ENCODE measurements around the gene GLTP. TPM values are rescaled to one million over a fixed set of nuclear protein-coding genes. Genes with fewer than 3 reads are reported as not detected.
"Not testable (repeated sequence)": the region's sequence is repeated elsewhere in the genome, so short reads cannot be mapped to it uniquely, and the experiment has no call there.

The GLTP gene
- total RNA-seq, 2 experiments from 2014 or later: 22.2 to 23.8 TPM

GRCh38 chr12:109899783-109900751, 19.7 kb upstream of the GLTP start, which contains the start of gene TCHP:
TSS of gene TCHP (plus strand) at chr12:109900274. CDS start at chr12:109903027, 2,753 bp downstream.
- peaks cover 23% of the 10 kb centered on the region for H3K36me3 Mint-ChIP-seq (ENCODE audit: low read depth)
- CTCF ChIA-PET: interaction anchor here (0.6 to 2.2 kb wide), 9 partner anchors 9 to 180 kb away, joined by 3 to 13 read pairs (median 3); no protein-coding TSS in a partner anchor

DNA sequence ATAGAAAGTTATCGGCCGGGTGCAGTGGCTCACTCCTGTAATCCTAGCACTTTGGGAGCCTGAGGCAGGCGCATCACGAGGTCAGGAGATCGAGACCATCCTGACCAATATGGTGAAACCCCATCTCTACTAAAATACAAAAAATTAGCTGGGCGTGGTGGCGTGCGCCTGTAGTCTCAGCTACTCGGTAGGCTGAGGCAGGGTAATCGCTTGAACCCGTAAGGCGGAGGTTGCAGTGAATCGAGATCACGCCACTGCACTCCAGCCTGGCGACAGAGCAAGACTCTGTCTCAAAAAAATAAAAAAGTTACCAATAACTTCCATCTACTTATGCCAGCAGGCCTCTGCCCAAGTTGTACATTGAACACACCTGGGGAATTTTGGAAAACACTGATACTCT, 19.0 kb upstream of the GLTP start:
- DNase-seq, H3K9me3 Mint-ChIP-seq, H3K27me3 Mint-ChIP-seq: not testable (repeated sequence)
- ChIA-PET CTCF (interaction anchor here (0.9 to 2.2 kb wide), 3 partner anchors 11 to 46 kb away, joined by 3 to 11 read pairs (median 10); no protein-coding TSS in a partner anchor), POLR2A (interaction anchor here (4.9 kb wide), 1 partner anchor 11 kb away, joined by 65 read pairs; no protein-coding TSS in a partner anchor)
- Mint-ChIP-seq H3K27ac (peak overlapping the region; percentile 94), H3K4me3 (peak overlapping the region; percentile 84), H3K36me3 (ENCODE audit: low read depth) (peaks cover 16% of the 10 kb centered on the region), H3K4me1 (peaks cover 31% of the 10 kb centered on the region)

More at GRCh38 chr12:109899783-109900751, 19.7 kb upstream of the GLTP start, which contains the start of gene TCHP:
- Mint-ChIP-seq H3K4me3 (peak within 1 kb of the TSS; percentile 84), H3K9me3 (no peaks in the 10 kb centered on the region), H3K4me1 (peaks cover 31% of the 10 kb centered on the region), H3K27ac (peak within 1 kb of the TSS; percentile 94), H3K27me3 (no peaks in the 10 kb centered on the region)
- POLR2A ChIA-PET: interaction anchor here (0.5 to 4.9 kb wide), 17 partner anchors 10 to 380 kb away, joined by 3 to 65 read pairs (median 4); partner anchors contain the start of gene ANKRD13A
- DNase-seq: peak; percentile 82

GRCh38 chr12:109897029-109897428, 16.7 kb upstream of the GLTP start:
- Mint-ChIP-seq H3K4me1 (peaks cover 43% of the 10 kb centered on the region), H3K27me3 (no peaks in the 10 kb centered on the region), H3K9me3 (no peaks in the 10 kb centered on the region), H3K4me3 (no peak overlapping the region), H3K36me3 (ENCODE audit: low read depth) (peaks cover 3% of the 10 kb centered on the region), H3K27ac (no peak overlapping the region)
- POLR2A ChIA-PET: interaction anchor here (4.9 kb wide), 1 partner anchor 9 kb away, joined by 65 read pairs; no protein-coding TSS in a partner anchor
- CTCF ChIA-PET: interaction anchor here (0.7 kb wide), 1 partner anchor 28 kb away, joined by 3 read pairs; no protein-coding TSS in a partner anchor
- DNase-seq: no peak

- peaks cover 3% of the 10 kb centered on the region for H3K36me3 Mint-ChIP-seq (ENCODE audit: low read depth)
- no peaks in the 10 kb centered on the region for H3K9me3 Mint-ChIP-seq
- no peak overlapping the region for H3K4me3 Mint-ChIP-seq
- ChIA-PET CTCF (no interaction called here), POLR2A (no interaction called here)
- H3K27me3 Mint-ChIP-seq: no peaks in the 10 kb centered on the region
- no peak overlapping the region for H3K27ac Mint-ChIP-seq
- DNase-seq: no peak
- peaks cover 36% of the 10 kb centered on the region for H3K4me1 Mint-ChIP-seq
Observed at GRCh38 chr12:109896188-109896587, 15.8 kb upstream of the GLTP start.

- H3K4me3 Mint-ChIP-seq: no peak overlapping the region
- ChIA-PET CTCF (interaction anchor here (0.7 to 1.3 kb wide), 3 partner anchors 8 to 1131 kb away, joined by 3 to 4 read pairs (median 3); no protein-coding TSS in a partner anchor), POLR2A (interaction anchor here (0.9 kb wide), 1 partner anchor 11 kb away, joined by 3 read pairs; no protein-coding TSS in a partner anchor)
- H3K27me3 Mint-ChIP-seq: no peaks in the 10 kb centered on the region
- H3K36me3 Mint-ChIP-seq (ENCODE audit: low read depth): no peaks in the 10 kb centered on the region
- no peak for DNase-seq
- no peaks in the 10 kb centered on the region for H3K9me3 Mint-ChIP-seq
- no peak overlapping the region for H3K27ac Mint-ChIP-seq
- peaks cover 33% of the 10 kb centered on the region for H3K4me1 Mint-ChIP-seq
Observed at GRCh38 chr12:109894939-109895338, 14.6 kb upstream of the GLTP start.

DNA sequence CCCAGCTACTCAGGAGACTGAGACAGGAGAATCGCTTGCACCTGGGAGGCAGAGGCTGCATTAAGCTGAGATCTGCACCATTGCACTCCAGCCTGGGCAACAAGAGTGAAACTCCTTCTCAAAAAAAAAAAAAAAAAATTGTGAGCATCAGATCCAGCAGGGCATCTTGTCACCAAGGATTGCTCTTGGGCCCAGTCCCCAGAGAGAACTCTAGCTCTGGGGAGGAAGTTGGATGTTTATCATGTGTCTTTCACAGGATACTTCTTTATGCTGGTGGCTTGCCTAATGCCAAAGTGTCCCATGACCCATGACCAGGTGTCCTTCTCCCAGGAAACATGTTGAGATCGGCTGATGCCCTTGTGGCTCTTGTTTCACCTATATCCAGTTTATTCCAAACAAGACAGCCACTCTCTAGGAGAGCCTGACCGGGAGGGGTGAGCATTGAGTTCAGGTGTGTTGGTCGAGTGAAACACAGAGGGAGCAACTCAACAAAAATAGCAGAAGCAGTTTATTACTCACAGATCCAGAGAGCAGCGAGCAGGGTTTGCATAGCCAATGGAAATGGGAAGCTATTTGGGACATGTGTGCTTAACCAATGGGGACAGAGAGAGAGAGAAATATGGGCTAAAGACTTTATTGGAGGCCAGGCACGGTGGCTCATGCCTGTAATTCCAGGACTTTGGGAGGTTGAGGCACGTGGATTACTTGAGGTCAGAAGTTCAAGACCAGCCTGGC, 13.1 kb upstream of the GLTP start:
- no peaks in the 10 kb centered on the region for H3K36me3 Mint-ChIP-seq (ENCODE audit: low read depth)
- CTCF ChIA-PET: interaction anchor here (0.5 to 2.2 kb wide), 5 partner anchors 14 to 48 kb away, joined by 3 to 7 read pairs (median 3); no protein-coding TSS in a partner anchor
- no peak overlapping the region for H3K27ac Mint-ChIP-seq
- H3K9me3 Mint-ChIP-seq: no peaks in the 10 kb centered on the region
- peaks cover 38% of the 10 kb centered on the region for H3K4me1 Mint-ChIP-seq
- no peak overlapping the region for H3K4me3 Mint-ChIP-seq
- DNase-seq: no peak
- POLR2A ChIA-PET: interaction anchor here (1.0 kb wide), 1 partner anchor 15 kb away, joined by 3 read pairs; no protein-coding TSS in a partner anchor
- no peaks in the 10 kb centered on the region for H3K27me3 Mint-ChIP-seq

DNA sequence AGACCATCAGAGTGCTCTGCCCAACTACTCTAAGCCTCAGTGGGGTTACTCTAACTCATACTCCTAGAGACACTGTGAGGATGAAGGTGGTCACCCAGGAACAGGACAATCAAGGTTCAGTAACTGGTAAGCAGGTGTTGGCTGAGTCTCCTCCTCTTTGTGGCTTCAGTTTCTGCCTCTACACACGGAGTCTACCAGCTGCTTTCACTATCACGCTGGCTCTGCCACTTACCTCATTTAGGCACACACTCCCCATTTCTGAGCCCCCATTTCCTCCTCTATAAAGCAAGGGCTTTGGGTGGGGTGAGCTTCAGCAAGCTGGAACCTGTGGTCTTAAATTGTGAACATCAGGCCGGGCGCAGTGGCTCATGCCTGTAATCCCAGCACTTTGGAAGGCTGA, 12.4 kb upstream of the GLTP start:
- Mint-ChIP-seq H3K9me3 (no peaks in the 10 kb centered on the region), H3K27ac (no peak overlapping the region), H3K4me1 (peaks cover 43% of the 10 kb centered on the region), H3K4me3 (no peak overlapping the region), H3K36me3 (ENCODE audit: low read depth) (no peaks in the 10 kb centered on the region), H3K27me3 (no peaks in the 10 kb centered on the region)
- CTCF ChIA-PET: interaction anchor here (0.7 to 2.2 kb wide), 4 partner anchors 16 to 87 kb away, joined by 3 to 7 read pairs (median 4); no protein-coding TSS in a partner anchor
- POLR2A ChIA-PET: interaction anchor here (1.0 kb wide), 1 partner anchor 15 kb away, joined by 3 read pairs; no protein-coding TSS in a partner anchor
- DNase-seq: peak; percentile 48

- Mint-ChIP-seq H3K9me3 (no peaks in the 10 kb centered on the region), H3K27ac (no peak overlapping the region), H3K27me3 (no peaks in the 10 kb centered on the region), H3K4me3 (no peak overlapping the region), H3K4me1 (peaks cover 48% of the 10 kb centered on the region), H3K36me3 (ENCODE audit: low read depth) (no peaks in the 10 kb centered on the region)
- no peak for DNase-seq
- ChIA-PET CTCF (interaction anchor here (1.0 to 2.2 kb wide), 3 partner anchors 39 to 86 kb away, joined by 4 to 7 read pairs (median 4); no protein-coding TSS in a partner anchor), POLR2A (no interaction called here)
Observed at GRCh38 chr12:109892165-109892715, 11.9 kb upstream of the GLTP start.

GRCh38 chr12:109891731-109892130, 11.4 kb upstream of the GLTP start:
- H3K27ac Mint-ChIP-seq; H3K9me3 Mint-ChIP-seq; DNase-seq; H3K27me3 Mint-ChIP-seq; POLR2A ChIA-PET; H3K36me3 Mint-ChIP-seq (ENCODE audit: low read depth); H3K4me3 Mint-ChIP-seq: not testable (repeated sequence)
- CTCF ChIA-PET: interaction anchor here (1.4 to 2.2 kb wide), 2 partner anchors 47 to 86 kb away, joined by 4 to 7 read pairs; no protein-coding TSS in a partner anchor
- H3K4me1 Mint-ChIP-seq: peaks cover 48% of the 10 kb centered on the region

DNA sequence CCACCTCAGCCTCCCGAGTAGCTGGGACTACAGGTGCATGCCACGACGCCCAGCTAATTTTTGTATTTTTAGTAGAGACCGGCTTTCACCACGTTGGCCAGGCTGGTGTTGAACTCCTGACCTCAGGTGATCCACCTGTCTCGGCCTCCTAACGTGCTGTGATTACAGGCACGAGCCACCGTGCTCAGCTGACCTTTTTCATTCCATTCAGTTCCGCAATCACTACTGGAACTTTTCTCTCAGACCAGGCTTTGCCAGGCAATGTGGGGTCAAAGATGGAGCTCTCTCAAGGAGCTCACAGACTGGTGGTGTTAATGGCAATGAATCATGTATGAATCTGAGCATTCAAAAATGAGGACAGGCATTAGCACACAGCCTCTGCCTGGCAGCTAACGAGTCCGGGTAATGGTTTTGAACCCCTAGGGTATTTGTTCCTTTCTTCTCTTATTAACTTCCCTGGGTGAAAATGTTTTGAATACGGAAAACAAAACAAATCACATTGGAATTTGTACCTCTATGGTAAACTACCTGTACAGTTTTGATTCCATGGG, 10.4 kb upstream of the GLTP start:
- CTCF ChIA-PET: interaction anchor here (1.0 kb wide), 1 partner anchor 10 kb away, joined by 3 read pairs; the partner anchor contains the start of gene TCHP

DNA sequence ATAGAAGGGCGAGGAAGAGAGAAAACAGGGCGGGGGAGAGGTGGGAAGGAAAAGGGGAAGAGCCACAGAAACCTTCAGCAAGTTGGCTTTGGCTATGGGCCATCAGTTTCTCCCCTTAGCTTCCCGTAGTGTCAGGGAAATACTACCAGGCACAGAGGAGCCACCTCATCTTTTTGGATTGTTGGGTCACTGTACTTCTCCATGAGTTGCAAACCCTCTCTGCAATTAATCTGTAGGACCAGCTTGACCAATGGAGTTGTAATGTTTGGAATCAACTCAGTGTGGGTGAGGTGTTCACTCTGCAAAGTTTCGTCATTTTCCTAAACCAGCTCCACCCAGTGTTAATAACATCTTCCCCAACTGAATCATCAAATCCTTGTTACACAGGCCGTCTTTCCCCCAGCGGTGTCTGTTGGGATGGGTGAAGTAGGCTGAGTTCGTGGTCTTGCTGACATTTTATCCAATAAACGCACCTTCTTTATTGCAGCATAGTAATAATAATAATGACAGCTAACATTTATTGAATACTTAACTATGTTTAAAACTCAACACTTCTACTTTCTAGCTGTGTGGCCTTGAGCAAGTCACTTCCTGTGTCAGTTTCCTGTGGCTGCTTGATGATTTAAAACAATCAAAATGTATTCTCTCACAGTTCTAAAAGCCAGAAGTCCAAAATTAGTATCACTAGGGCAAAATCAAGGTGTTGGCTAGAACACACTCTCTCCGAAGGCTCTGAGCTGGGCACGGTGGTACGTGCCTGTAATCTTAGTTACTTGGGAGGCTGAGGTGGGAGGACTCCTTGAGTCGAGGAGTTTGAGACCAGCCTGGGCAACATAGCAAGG, 8.1 kb upstream of the GLTP start:
- ChIA-PET POLR2A (interaction anchor here (0.9 to 3.0 kb wide), 11 partner anchors 7 to 186 kb away, joined by 3 to 65 read pairs (median 5); partner anchors contain the start of genes ANKRD13A, GLTP and TCHP), CTCF (interaction anchor here (0.6 to 2.0 kb wide), 9 partner anchors 12 to 543 kb away, joined by 3 to 14 read pairs (median 3); partner anchors contain the start of gene TCHP)
- Mint-ChIP-seq H3K27ac (peak overlapping the region; percentile 99), H3K9me3 (no peaks in the 10 kb centered on the region), H3K27me3 (peaks cover 3% of the 10 kb centered on the region), H3K4me3 (peak overlapping the region; percentile 55), H3K36me3 (ENCODE audit: low read depth) (no peaks in the 10 kb centered on the region), H3K4me1 (peaks cover 50% of the 10 kb centered on the region)
- DNase-seq: peak; percentile 46

More for the DNA sequence above, 10.4 kb upstream of the GLTP start:
- no peak for DNase-seq
- H3K36me3 Mint-ChIP-seq (ENCODE audit: low read depth): no peaks in the 10 kb centered on the region
- no peak overlapping the region for H3K4me3 Mint-ChIP-seq
- H3K4me1 Mint-ChIP-seq: peaks cover 48% of the 10 kb centered on the region
- no peak overlapping the region for H3K27ac Mint-ChIP-seq
- no peaks in the 10 kb centered on the region for H3K27me3 Mint-ChIP-seq
- POLR2A ChIA-PET: interaction anchor here (0.9 to 1.0 kb wide), 2 partner anchors 10 to 20 kb away, joined by 3 to 5 read pairs; no protein-coding TSS in a partner anchor
- H3K9me3 Mint-ChIP-seq: no peaks in the 10 kb centered on the region
